KMS-11 (cell line): Measurements from ENCODE around the gene RUNX1.

Experiments
- H2AFZ ChIP-seq: fragments of 200-600 bp; sonication (generic); 2 replicates; pipeline ENCODE4 v1.6.1; 2016; ENCODE audit warnings: antibody characterized with exemption, mixed run types, low read depth
- H3K27ac ChIP-seq: fragments of 200-600 bp; sonication (generic); 2 replicates; pipeline ENCODE4 v1.6.1; 2016; ENCODE audit warnings: mild to moderate bottlenecking, mixed run types
- H3K27me3 ChIP-seq: fragments of 200-600 bp; sonication (generic); 2 replicates; pipeline ENCODE4 v1.6.1; 2017; ENCODE audit warnings: mild to moderate bottlenecking, low read depth, mixed run types, moderate library complexity; ENCODE audit not compliant: insufficient read depth
- H3K36me3 ChIP-seq: fragments of 200-600 bp; sonication (generic); 2 replicates; pipeline ENCODE4 v1.6.1; 2017; ENCODE audit warnings: mild to moderate bottlenecking, mixed run types; ENCODE audit not compliant: insufficient read depth
- H3K4me1 ChIP-seq: fragments of 200-600 bp; sonication (generic); 2 replicates; pipeline ENCODE4 v1.6.1; 2016; ENCODE audit warnings: mild to moderate bottlenecking, low read depth, mixed run types; ENCODE audit not compliant: poor library complexity, severe bottlenecking
- H3K4me2 ChIP-seq: fragments of 200-600 bp; sonication (generic); 2 replicates; pipeline ENCODE4 v1.7.0; 2016; ENCODE audit warnings: mild to moderate bottlenecking, mixed run types
- H3K4me3 ChIP-seq: fragments of 200-600 bp; sonication (generic); IDR thresholded peaks from 2 replicates; pipeline ENCODE4 v1.6.1; 2017; ENCODE audit warnings: low read depth, low read length, mixed read lengths; ENCODE audit not compliant: insufficient read depth
- H3K79me2 ChIP-seq: fragments of 200-600 bp; sonication (generic); 2 replicates; pipeline ENCODE4 v1.6.1; 2016; ENCODE audit warnings: low read depth, mixed run types; ENCODE audit not compliant: insufficient read depth
- H3K9ac ChIP-seq: fragments of 200-600 bp; sonication (generic); 2 replicates; pipeline ENCODE4 v1.6.1; 2016; ENCODE audit warnings: mild to moderate bottlenecking, mixed run types
- H4K20me1 ChIP-seq: fragments of 200-600 bp; sonication (generic); 2 replicates; pipeline ENCODE4 v1.6.1; 2016; ENCODE audit warnings: mild to moderate bottlenecking, mixed run types; ENCODE audit not compliant: insufficient read depth
- CTCF ChIP-seq: fragments of 200-600 bp; sonication (generic); conservative IDR thresholded peaks from 2 replicates; pipeline ENCODE4 v1.6.1; 2017; ENCODE audit warnings: low read depth, mild to moderate bottlenecking, antibody characterized with exemption, low read length, moderate library complexity, mixed read lengths

The RUNX1 gene

DNA sequence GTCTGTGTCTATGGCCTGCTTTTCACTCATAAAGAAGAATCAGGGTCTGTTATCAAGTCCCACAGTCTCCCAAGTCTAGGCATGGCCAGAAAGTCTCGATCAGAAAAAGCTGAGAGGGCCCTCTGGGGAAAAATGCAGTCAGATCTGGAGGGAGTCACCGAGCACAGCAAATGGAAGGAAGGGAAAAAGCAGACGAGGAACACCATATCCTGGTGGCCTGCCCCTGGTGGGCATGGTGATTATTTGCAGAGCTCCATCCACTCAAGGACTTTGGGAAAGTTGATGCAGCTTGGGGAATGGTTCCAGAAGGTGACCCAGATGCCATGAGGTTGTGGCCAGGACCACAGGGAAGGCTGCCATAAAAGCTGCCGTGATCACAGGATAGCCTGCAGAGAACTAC is 191.2 kb downstream of the RUNX1 start:
- Histone ChIP-seq H3K27ac (no peak overlapping the region), H3K4me1 (peaks cover 9% of the 10 kb centered on the region), H3K36me3 (no peaks in the 10 kb centered on the region), H4K20me1 (no peaks in the 10 kb centered on the region), H2AFZ (no peak overlapping the region), H3K4me3 (no peak overlapping the region), H3K4me2 (no peak overlapping the region), H3K79me2 (no peaks in the 10 kb centered on the region), H3K27me3 (no peaks in the 10 kb centered on the region), H3K9ac (no peak overlapping the region)
- TF ChIP-seq CTCF: no peak

DNA sequence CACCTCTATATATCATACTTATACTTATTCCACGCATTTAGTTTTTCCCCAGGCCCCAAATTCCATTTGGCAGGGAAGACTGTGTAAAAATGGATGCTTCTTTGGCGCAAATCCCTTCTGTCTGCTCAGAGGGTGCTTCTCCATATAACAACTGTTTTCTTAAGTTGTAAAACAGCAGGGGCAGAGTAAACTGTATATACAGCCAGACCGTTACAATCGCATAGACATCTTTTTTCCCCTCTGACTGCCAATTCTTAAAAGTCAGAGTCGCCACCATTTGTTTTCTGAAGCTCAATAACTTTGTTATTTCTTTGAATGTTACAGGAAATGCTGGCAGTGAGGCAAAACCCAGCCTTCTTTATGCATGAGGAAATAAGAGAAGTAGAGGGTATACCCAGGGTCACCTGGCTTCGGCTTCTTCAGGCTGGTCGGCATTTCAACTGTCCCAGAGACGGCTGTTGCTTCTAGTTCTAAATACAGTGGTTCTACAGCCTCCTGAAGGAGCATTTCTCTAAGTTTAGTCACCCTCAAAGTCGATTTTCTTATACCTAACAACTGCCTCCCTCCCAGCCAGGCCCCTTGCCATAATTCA is 191.9 kb downstream of the RUNX1 start:
- no peak overlapping the region for H3K27ac ChIP-seq

GRCh38 chr21:34852448-34852847 is 196.7 kb downstream of the RUNX1 start:
- H3K4me1 ChIP-seq: peaks cover 9% of the 10 kb centered on the region
- no peaks in the 10 kb centered on the region for H3K79me2 ChIP-seq
- H3K27ac ChIP-seq: no peak overlapping the region
- H3K9ac ChIP-seq: no peak overlapping the region
- H3K4me3 ChIP-seq: no peak overlapping the region
- H2AFZ ChIP-seq: no peak overlapping the region
- no peaks in the 10 kb centered on the region for H3K27me3 ChIP-seq
- no peak for TF ChIP-seq CTCF
- H4K20me1 ChIP-seq: no peaks in the 10 kb centered on the region
- H3K4me2 ChIP-seq: no peak overlapping the region
- no peaks in the 10 kb centered on the region for H3K36me3 ChIP-seq

More for the DNA sequence above, 191.9 kb downstream of the RUNX1 start:
- Histone ChIP-seq H3K9ac (no peak overlapping the region), H2AFZ (no peak overlapping the region), H3K79me2 (no peaks in the 10 kb centered on the region), H3K36me3 (no peaks in the 10 kb centered on the region), H3K4me3 (no peak overlapping the region), H3K4me1 (peaks cover 3% of the 10 kb centered on the region), H4K20me1 (no peaks in the 10 kb centered on the region), H3K4me2 (no peak overlapping the region), H3K27me3 (no peaks in the 10 kb centered on the region)
- no peak for TF ChIP-seq CTCF

DNA sequence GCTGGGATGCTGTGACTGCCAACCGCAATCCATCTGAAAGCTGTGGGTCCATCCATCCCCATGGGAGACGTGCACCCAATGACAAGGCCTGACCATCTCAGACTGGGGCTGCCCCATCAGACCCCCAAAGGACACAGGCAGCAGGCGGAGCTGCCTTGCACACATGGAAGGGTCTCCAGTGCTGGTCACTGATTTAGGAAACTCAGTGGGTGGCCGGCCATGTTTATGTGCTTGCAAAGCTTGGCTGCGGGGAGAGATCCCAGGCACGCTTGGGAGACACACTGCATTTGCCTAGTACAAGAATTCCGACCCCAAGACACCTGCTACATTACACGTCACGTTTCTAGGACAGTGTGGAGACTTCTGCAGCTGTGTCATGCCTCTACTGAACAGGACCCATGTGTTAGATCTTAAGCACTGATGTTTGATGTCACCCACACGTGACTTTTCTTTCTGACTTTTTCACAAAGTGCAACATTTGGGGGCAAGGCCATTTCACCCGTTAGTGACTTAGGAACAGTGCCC is 198.9 kb downstream of the RUNX1 start:
- Histone ChIP-seq H3K36me3 (no peaks in the 10 kb centered on the region), H3K4me3 (no peak overlapping the region), H2AFZ (no peak overlapping the region), H3K27ac (no peak overlapping the region), H3K9ac (no peak overlapping the region), H3K4me2 (no peak overlapping the region), H4K20me1 (no peaks in the 10 kb centered on the region), H3K79me2 (no peaks in the 10 kb centered on the region), H3K27me3 (no peaks in the 10 kb centered on the region), H3K4me1 (peaks cover 28% of the 10 kb centered on the region)
- TF ChIP-seq CTCF: no peak
